Esophagus squamous epithelium (tissue), 5 donors: ENCODE data around the gene RBKS. TPM values are rescaled to one million over a fixed set of nuclear protein-coding genes. Genes with fewer than 3 reads are reported as not detected.

Experiments
- DNase-seq: peaks from one replicate; lab custom pipeline; 2025; lab: John Stamatoyannopoulos, UW
- H3K27ac ChIP-seq, 4 donors: fragments of 200-600 bp; sonication (generic); one replicate each; pipeline ENCODE4 v1.5.1; 2016 to 2019; ENCODE audit warnings: mild to moderate bottlenecking in 1 of 4
- H3K27me3 ChIP-seq, 4 donors: fragments of 200-600 bp; sonication (generic); 1 replicate in 3 of 4; 2 replicates in 1 of 4; pipeline versions ENCODE4 v1.5.1 to v1.6.0; 2017 to 2021; ENCODE audit warnings: antibody characterized with exemption in 1 of 4
- H3K36me3 ChIP-seq, 3 donors: fragments of 200-600 bp; sonication (generic); one replicate each; pipeline ENCODE4 v1.5.1; 2016 to 2019
- H3K4me1 ChIP-seq, 3 donors: fragments of 200-600 bp; sonication (generic); one replicate each; pipeline ENCODE4 v1.5.1; 2017 to 2019
- H3K4me3 ChIP-seq, 4 donors: fragments of 200-600 bp; sonication (generic); 1 replicate in 3 of 4; 2 replicates in 1 of 4; pipeline ENCODE4 v1.5.1; 2016 to 2019; ENCODE audit warnings: mild to moderate bottlenecking in 2 of 4, moderate library complexity in 1 of 4
- H3K9me3 ChIP-seq, 3 donors: fragments of 200-600 bp; sonication (generic); one replicate each; pipeline ENCODE4 v1.5.1; 2016 to 2019
- CTCF ChIP-seq, 6 experiments: fragments of 450-650 bp in 4 of 6; fragments of 200-600 bp in 2 of 6; sonication (generic) in 2 of 6; IDR thresholded peaks; one replicate each; pipeline ENCODE4 v1.5.1; 2016 to 2019; ENCODE audit warnings: antibody characterized with exemption in 6 of 6, mild to moderate bottlenecking in 4 of 6, moderate library complexity in 4 of 6
- POLR2A ChIP-seq, 4 donors: fragments of 450-650 bp; IDR thresholded peaks; one replicate each; pipeline ENCODE4 v1.6.1; 2017; ENCODE audit warnings: antibody characterized with exemption in 4 of 4, mild to moderate bottlenecking in 4 of 4, moderate library complexity in 3 of 4
- WGBS, 2 donors: methylation state at CpG; one replicate each; pipeline ENCODE4 v1.1.5; 2018; 5-methylcytosine and 5-hydroxymethylcytosine counted together
- intact Hi-C: fragments of 100-400 bp; cut with DNase I; formaldehyde crosslinking; loops from one replicate; pipeline ENCODE4 v1.15.0; 2022
- total RNA-seq, 4 donors: library from RNA; depleted of rRNA; stranded (reverse); fragments of >200 nt; gene quantifications; one replicate each; pipeline ENCODE4 v1.1.0, GENCODE V29; 2016
- donor health status: DM: yes; HTN: yes; CAD: no.

Gene RBKS
- 1 to 10 TPM; 1.4 to 5.2 (median 1.6) TPM for total RNA-seq

- no peaks in the 10 kb centered on the region for H3K36me3 ChIP-seq
- intact Hi-C loops, result no loop called here
- no peaks in the 10 kb centered on the region for H3K27me3 ChIP-seq
- H3K4me3 ChIP-seq, result peak within 1 kb of the TSS; percentile 69 to 94 (median 77)
- H3K4me1 ChIP-seq, result peaks cover 7 to 43% (median 20%) of the 10 kb centered on the region in 3 donors
- peak; percentile 71 for DNase-seq
- TF ChIP-seq POLR2A (IDR thresholded peaks at IDR 0.05) (peak in 3 of 4 donors; percentile 59 to 89 (median 83)), CTCF (IDR thresholded peaks at IDR 0.05) (peak in 1 of 6 experiments; percentile 8)
- 0 to 3% methylated on average over 7 to 16 of the region's 79 CpGs for WGBS, 2 donors
- H3K9me3 ChIP-seq, result no peaks in the 10 kb centered on the region
- H3K27ac ChIP-seq, result peak within 1 kb of the TSS; percentile 93 to 99 (median 96)
Observed at GRCh38 chr2:27890146-27890923, at the start of gene RBKS, which contains the start of gene BABAM2. Gene RBKS (minus strand): TSS chr2:27890387. CDS start chr2:27890345, 42 bp downstream. Gene BABAM2 (plus strand): TSS chr2:27890729. CDS start chr2:27894557, 3,828 bp downstream.

- 90 to 91% methylated on average over 3 of the region's 3 CpGs for WGBS, 2 donors
- DNase-seq, result no peak
- no peaks in the 10 kb centered on the region for H3K4me1 ChIP-seq
- H3K9me3 ChIP-seq, result no peaks in the 10 kb centered on the region
- no peak overlapping the region for H3K4me3 ChIP-seq
- H3K36me3 ChIP-seq, result peaks cover 0 to 9% (median 0%) of the 10 kb centered on the region in 3 donors
- H3K27me3 ChIP-seq, result no peaks in the 10 kb centered on the region
- intact Hi-C loops, result no loop called here
- TF ChIP-seq CTCF (IDR thresholded peaks at IDR 0.05), result no peak
- TF ChIP-seq POLR2A (IDR thresholded peaks at IDR 0.05), result no peak
- H3K27ac ChIP-seq, result no peak overlapping the region
Observed at GRCh38 chr2:27935026-27935425, 44.8 kb upstream of the RBKS start.

- no peak overlapping the region for H3K27ac ChIP-seq
- no peak overlapping the region for H3K4me3 ChIP-seq
- H3K9me3 ChIP-seq, result no peaks in the 10 kb centered on the region
- no peak for TF ChIP-seq POLR2A (IDR thresholded peaks at IDR 0.05)
- no peak for TF ChIP-seq CTCF (IDR thresholded peaks at IDR 0.05)
- no peaks in the 10 kb centered on the region for H3K4me1 ChIP-seq
- 26 to 45% methylated on average over 2 of the region's 2 CpGs for WGBS, 2 donors
- intact Hi-C loops, result no loop called here
- H3K27me3 ChIP-seq, result no peaks in the 10 kb centered on the region
- no peak for DNase-seq
- peaks cover 0 to 12% (median 0%) of the 10 kb centered on the region in 3 donors for H3K36me3 ChIP-seq
Observed at GRCh38 chr2:27932396-27932795, 42.2 kb upstream of the RBKS start.

GRCh38 chr2:27931361-27931950 is 41.3 kb upstream of the RBKS start:
- intact Hi-C loops, result no loop called here
- H3K4me1 ChIP-seq, result no peaks in the 10 kb centered on the region
- H3K27me3 ChIP-seq, result no peaks in the 10 kb centered on the region
- DNase-seq, result no peak
- no peaks in the 10 kb centered on the region for H3K9me3 ChIP-seq
- H3K4me3 ChIP-seq, result no peak overlapping the region
- H3K36me3 ChIP-seq, result peaks cover 0 to 12% (median 0%) of the 10 kb centered on the region in 3 donors
- no peak for TF ChIP-seq CTCF (IDR thresholded peaks at IDR 0.05)
- no peak overlapping the region for H3K27ac ChIP-seq
- WGBS, 2 donors, result 87 to 92% methylated on average over 4 of the region's 4 CpGs

GRCh38 chr2:27929916-27930486 is 39.8 kb upstream of the RBKS start:
- Histone ChIP-seq H3K27me3 (no peaks in the 10 kb centered on the region), H3K9me3 (no peaks in the 10 kb centered on the region), H3K36me3 (peaks cover 0 to 12% (median 0%) of the 10 kb centered on the region in 3 donors), H3K27ac (no peak overlapping the region), H3K4me3 (no peak overlapping the region), H3K4me1 (no peaks in the 10 kb centered on the region)
- TF ChIP-seq POLR2A (IDR thresholded peaks at IDR 0.05) (no peak), CTCF (IDR thresholded peaks at IDR 0.05) (no peak)
- no peak for DNase-seq
- intact Hi-C loops, result no loop called here
- 85 to 90% methylated on average over 11 of the region's 11 CpGs for WGBS, 2 donors
